Fibroblast of skin of left biceps (primary cell): Measurements from ENCODE around the gene YEATS2.
"Not testable (repeated sequence)": the region's sequence is repeated elsewhere in the genome, so short reads cannot be mapped to it uniquely, and the experiment has no call there.

Experiments
- DNase-seq, 2 experiments: peaks; one replicate each; pipeline ENCODE4 v3.0.0-alpha.2; 2013; ENCODE audit warnings: low read depth in 2 of 2

Gene YEATS2

DNA sequence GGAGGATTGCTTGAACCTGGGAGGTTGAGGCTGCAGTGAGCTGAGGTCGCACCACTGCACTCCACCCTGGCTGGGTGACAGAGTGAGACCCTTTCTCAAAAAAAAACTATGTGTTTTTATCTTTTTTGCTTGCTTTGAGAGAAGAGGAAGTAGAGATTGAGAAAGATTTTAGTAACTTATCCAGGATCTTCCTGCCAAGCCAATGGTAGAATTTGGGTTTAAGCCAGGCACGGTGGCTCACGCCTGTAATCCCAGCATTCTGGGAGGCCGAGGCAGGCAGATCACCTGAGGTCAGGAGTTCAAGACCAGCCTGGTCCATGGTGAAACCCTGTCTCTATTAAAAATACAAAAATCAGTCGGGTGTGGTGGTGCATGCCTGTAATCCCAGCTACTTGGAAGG lies 78.9 kb downstream of the YEATS2 start:
- DNase-seq = not testable (repeated sequence)

DNA sequence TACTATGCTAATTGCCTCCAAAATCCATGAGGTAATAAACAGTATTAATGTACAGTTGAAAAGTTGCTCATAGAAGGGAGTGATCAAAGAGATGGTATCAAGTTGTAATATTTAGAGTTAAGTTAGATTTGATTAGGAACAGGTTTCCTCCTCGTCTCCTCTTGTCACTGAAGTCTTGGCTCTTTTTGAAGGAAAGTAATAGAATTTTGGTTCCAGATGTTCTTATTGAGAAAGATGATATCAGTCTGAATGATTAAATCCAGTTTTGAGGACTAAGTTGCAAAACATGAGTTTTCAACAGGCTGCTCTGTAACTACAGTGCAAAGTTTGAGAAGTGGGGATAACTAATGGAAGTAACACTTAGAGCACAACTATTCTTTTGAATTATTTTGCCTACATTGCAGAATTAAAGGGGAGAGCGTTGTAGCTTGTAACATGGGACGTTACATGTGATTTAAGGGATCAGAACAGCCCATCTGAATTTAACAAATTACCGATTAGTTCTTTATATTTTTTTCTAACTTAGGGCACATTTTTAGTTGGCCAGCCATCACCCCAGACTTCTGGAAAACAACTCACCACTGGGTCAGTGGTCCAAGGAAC lies 79.5 kb downstream of the YEATS2 start:
- peak in 1 of 2 experiments; percentile 12 for DNase-seq

- no peak for DNase-seq
Observed at GRCh38 chr3:183779896-183780465, 82.4 kb downstream of the YEATS2 start.

DNA sequence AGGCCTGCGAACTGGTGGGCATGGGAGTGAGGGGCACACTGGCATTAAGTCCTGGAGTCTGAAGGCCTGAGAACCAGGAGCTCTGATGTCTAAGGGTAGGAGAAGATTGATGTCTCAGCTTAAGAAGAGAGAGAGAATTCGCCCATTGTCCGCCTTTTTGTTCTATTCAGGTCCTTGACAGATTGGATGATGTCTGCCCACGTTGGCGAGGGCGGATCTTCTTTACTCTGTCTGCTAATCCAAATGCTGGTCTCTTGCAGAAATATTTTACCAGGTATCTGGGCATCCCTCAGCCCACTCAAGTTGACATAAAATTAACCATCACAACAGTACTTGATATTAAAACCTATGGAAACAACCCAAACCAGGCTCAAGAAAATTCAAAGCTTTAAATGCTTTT lies 83.6 kb downstream of the YEATS2 start:
- DNase-seq = no peak

- no peak for DNase-seq
Observed at GRCh38 chr3:183782576-183783276, 85.1 kb downstream of the YEATS2 start.

DNA sequence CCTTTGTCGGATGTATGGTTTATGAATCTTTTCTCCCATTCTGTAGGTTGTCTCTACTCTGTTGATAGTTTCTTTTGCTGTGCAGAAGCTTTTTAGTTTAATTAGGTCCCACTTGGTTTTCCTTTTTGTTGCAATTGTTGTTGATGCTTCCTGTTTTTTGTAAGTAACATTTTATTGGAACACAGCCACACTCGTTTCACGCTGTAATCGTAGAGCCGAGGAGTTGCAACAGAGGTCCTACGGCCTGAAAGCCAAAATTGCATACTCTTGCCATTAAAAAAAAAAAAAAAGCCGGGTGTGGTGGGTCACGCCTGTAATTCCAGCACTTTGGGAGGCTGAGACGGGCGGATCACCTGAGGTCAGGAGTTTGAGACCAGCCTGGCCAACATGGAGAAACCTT lies 86.9 kb downstream of the YEATS2 start:
- not testable (repeated sequence) for DNase-seq

GRCh38 chr3:183789826-183790225 lies 92.2 kb downstream of the YEATS2 start:
- DNase-seq = no peak

GRCh38 chr3:183790700-183791099 lies 93.1 kb downstream of the YEATS2 start:
- no peak for DNase-seq

- DNase-seq = no peak
Observed at GRCh38 chr3:183792976-183793375, 95.4 kb downstream of the YEATS2 start.

DNA sequence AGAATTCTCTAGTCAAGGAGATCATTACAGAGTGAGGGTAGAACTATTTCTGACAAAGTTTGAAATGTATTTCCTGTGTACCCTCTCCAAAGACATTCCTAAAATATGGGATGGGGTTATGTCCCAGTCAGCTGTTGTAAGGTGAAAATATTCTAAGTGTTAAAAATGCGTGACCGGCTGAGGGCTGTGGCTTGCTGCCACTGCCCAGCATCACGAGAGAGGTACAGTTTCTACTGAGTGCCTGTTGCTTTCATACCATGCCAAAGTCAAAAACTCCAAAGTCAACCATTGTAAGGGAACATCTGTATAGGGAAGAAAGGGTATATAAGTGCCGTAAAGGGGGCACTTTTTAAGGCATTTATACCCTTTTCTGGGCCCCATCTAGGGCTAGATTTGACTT lies 96.9 kb downstream of the YEATS2 start:
- no peak for DNase-seq

DNA sequence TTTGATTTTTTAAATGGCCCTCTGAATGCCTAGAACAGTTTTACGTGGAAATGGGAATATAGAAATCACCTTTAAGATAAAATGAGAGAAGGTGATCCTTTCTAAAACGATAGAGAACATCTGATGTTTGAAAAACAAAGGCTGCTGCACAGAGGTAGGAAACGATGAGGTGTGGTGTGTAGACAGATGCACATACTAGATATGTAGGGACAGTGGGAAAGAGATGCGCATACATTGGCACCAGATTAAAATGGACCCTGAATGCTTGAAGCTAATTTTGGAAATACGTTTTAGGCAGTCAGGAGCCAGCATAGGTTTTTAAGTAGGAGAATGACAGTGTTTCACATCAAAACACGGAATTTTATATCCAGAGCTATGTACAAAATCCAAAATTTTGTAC lies 98.8 kb downstream of the YEATS2 start:
- DNase-seq = no peak

- DNase-seq = no peak
Observed at GRCh38 chr3:183797996-183798395, 100.4 kb downstream of the YEATS2 start.

DNA sequence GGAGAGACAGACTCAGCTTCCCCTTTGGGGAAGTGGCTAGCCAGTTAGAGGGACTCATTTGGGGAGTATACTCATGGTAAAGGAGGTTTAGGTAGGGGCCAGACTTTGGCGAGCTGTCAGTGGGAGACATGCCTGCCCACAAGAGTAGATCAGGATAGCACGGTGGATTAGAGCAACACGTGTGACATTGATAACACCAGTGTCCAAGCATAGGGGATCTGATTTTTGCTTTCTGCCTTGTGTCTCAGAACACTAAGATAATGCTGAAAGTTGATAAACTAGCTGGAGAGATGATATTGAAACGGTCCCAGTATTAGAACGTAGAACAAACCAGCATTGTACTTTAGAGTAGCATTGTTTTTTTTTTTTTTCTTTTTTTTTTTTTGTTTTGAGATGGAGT lies 101.9 kb downstream of the YEATS2 start:
- no peak for DNase-seq

- no peak for DNase-seq
Observed at GRCh38 chr3:183800243-183800863, 102.8 kb downstream of the YEATS2 start.

DNA sequence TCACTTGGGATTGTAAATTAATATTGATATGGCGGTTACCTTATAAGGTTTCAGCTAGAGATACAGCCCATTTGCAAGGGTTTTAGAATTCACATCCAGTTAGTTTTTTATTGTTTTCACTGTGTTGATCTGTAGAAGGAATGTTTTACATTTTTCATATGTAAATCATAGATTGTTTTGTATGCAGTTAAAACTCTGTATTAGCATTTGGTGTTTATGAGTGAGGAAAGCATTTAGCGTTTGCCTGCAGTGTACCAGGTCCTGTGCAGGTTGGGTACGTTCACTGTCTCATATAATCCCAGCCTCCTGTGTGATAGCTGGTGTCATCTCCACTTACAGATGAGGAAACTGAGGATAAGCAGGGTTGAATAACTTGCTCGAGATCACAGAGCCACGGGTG lies 104.0 kb downstream of the YEATS2 start:
- DNase-seq = no peak

DNA sequence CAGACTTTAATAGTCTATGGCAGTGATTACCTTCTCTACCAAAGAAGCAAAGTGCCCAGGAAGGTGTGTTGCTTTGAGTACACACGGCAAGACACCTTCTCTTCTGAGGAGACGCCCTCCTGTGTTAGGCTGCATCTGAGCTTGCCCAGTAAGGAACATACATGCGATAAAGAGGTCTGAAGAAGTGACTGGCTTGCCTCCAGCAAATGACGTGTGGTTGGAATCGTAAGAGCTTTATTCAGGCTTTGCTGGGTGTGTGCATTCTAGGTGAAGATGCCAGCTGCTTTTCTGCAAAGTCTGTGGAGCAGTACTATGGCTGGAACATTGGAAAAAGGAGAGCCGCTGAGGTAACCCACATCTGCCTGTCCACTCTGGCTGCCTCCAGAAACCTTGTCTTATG lies 105.4 kb downstream of the YEATS2 start:
- no peak for DNase-seq

GRCh38 chr3:183807209-183807728 lies 109.7 kb downstream of the YEATS2 start:
- no peak for DNase-seq

- no peak for DNase-seq
Observed at GRCh38 chr3:183807881-183808280, 110.3 kb downstream of the YEATS2 start.

GRCh38 chr3:183808355-183808754 lies 110.8 kb downstream of the YEATS2 start:
- DNase-seq = no peak

GRCh38 chr3:183809270-183809669 lies 111.7 kb downstream of the YEATS2 start:
- DNase-seq = no peak

DNA sequence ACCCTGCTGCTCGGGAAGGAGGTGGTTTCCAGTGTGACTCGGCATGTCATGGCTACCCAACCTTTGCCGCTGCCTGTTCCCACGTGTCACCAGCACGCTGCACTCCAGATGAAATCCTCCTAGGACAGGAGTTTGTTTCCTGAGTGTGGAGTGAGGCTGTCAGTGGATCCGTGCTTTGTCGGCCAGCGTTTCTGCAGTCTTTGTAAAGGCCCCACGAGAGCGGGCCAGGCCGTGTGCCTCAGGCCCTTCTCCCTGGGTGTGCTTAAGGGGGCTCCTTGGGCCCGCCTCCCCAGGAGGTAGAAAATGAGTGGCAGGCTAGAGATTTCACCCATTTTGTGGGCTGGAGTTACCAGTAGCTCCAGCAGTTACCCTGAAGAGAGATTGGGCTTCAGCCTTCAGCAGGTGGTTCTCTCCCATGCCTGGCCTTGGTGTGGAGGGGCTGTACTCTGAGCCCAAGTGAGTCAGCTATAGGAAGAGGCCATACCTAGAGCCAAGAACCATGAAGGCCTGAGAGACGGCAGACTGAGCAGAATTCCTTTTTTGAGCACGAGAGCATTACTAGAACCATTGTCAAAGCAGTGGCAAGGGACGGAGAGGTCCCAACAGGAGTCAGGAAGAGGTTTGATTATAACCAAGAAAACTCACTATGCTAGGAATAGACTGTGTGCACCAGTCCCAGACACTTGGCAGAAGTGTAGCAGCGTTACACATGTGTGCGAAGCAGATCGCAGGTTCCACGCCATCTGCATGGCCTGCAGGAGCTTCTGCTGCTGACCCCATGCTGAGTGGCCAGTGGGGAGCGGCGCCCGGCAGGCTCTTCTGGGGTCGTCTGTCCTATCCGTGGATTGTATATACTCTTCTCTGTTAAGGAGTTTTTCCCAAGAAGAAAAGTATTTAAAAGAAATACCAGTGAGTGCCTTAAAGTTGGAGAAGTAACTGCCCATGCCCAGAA lies 113.3 kb downstream of the YEATS2 start:
- DNase-seq = no peak

DNA sequence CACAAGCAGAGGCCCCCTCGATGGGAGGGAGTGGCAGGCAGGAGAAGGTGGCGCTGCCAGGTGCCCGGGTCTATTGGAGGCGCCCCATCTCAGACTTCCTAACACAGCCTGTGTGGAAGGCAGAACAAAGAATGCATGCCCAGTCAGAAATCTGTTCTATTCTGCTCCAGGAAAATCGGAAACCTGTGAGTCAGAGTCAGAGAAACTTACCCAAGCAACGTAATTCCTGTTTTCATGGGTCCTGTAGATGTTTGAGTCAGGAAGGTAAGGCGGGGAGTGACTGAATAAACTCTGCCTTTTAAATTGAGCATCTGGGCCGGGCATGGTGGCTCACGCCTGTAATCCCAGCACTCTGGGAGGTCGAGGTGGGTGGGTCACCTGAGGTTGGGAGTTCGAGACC lies 114.0 kb downstream of the YEATS2 start:
- DNase-seq = no peak
